CD14-positive monocyte (primary cell): ENCODE data around the gene WDR70. TPM values are rescaled to one million over a fixed set of nuclear protein-coding genes. Genes with fewer than 3 reads are reported as not detected.

ENCODE experiments used
- DNase-seq, 3 donors: peaks; one replicate each; pipeline ENCODE4 v3.0.0-alpha.2; 2011 to 2022
- H2AFZ ChIP-seq: 2 replicates; pipeline ENCODE4 v1.6.0; 2012; ENCODE audit warnings: mild to moderate bottlenecking, low read depth, low read length, inconsistent platforms; ENCODE audit not compliant: insufficient read depth, poor library complexity, severe bottlenecking
- H3K27ac ChIP-seq, 2 donors: 1 replicate in 1 of 2; 2 replicates in 1 of 2; pipeline ENCODE4 v1.5.1; 2012 to 2013; ENCODE audit warnings: low read length in 2 of 2, control low read depth in 1 of 2, inconsistent platforms in 1 of 2, low read depth in 1 of 2, mild to moderate bottlenecking in 1 of 2
- H3K27me3 ChIP-seq, 2 donors: one replicate each; pipeline versions ENCODE4 v1.6.0 to v1.6.1; 2011 to 2013; ENCODE audit warnings: low read length in 2 of 2; ENCODE audit not compliant: control insufficient read depth in 2 of 2, insufficient read depth in 2 of 2
- H3K36me3 ChIP-seq, 2 donors: replicated peaks in 1 of 2; 1 replicate in 1 of 2; 2 replicates in 1 of 2; pipeline versions ENCODE4 v1.5.1 to v1.6.1; 2012 to 2013; ENCODE audit warnings: low read length in 2 of 2, control low read depth in 1 of 2, inconsistent platforms in 1 of 2, mild to moderate bottlenecking in 1 of 2; ENCODE audit not compliant: insufficient read depth in 2 of 2, control insufficient read depth in 1 of 2
- H3K4me1 ChIP-seq, 2 donors: 1 replicate in 1 of 2; 2 replicates in 1 of 2; pipeline versions ENCODE4 v1.5.1 to v1.6.1; 2012 to 2013; ENCODE audit warnings: low read length in 2 of 2, control low read depth in 1 of 2, inconsistent platforms in 1 of 2, mild to moderate bottlenecking in 1 of 2, moderate library complexity in 1 of 2; ENCODE audit not compliant: insufficient read depth in 2 of 2, control insufficient read depth in 1 of 2
- H3K4me2 ChIP-seq: replicated peaks from 2 replicates; pipeline ENCODE3; 2012; ENCODE audit warnings: low read length, moderate library complexity, mild to moderate bottlenecking; ENCODE audit not compliant: poor library complexity, severe bottlenecking; ENCODE audit errors: extremely low read depth
- H3K4me3 ChIP-seq, 3 experiments: fragments of 200-600 bp in 1 of 3; sonication (generic) in 1 of 3; replicated peaks in 1 of 3; 1 replicate in 2 of 3; 2 replicates in 1 of 3; pipeline ENCODE4 v1.5.1; 2011 to 2013; ENCODE audit warnings: low read length in 3 of 3, mild to moderate bottlenecking in 3 of 3, control low read depth in 2 of 3, low read depth in 2 of 3, inconsistent platforms in 1 of 3, moderate library complexity in 1 of 3
- H3K79me2 ChIP-seq: 2 replicates; pipeline ENCODE4 v1.6.0; 2012; ENCODE audit warnings: mild to moderate bottlenecking, control low read depth, inconsistent platforms, low read length, moderate library complexity; ENCODE audit not compliant: insufficient read depth
- H3K9ac ChIP-seq: 2 replicates; pipeline ENCODE4 v1.6.0; 2017; ENCODE audit warnings: low read length, mild to moderate bottlenecking; ENCODE audit not compliant: insufficient read depth, poor library complexity, severe bottlenecking
- H3K9me3 ChIP-seq, 2 donors: replicated peaks in 1 of 2; 1 replicate in 1 of 2; 2 replicates in 1 of 2; pipeline versions ENCODE4 v1.5.1 to v1.6.1; 2012 to 2013; ENCODE audit warnings: low read length in 2 of 2, control low read depth in 1 of 2; ENCODE audit not compliant: control insufficient read depth in 1 of 2, insufficient read depth in 1 of 2
- H4K20me1 ChIP-seq: 2 replicates; pipeline ENCODE4 v1.6.0; 2012; ENCODE audit warnings: mild to moderate bottlenecking, low read length, control low read depth, moderate library complexity; ENCODE audit not compliant: insufficient read depth
- H3K27ac Mint-ChIP-seq, 7 donors: one replicate each; pipeline ENCODE4 v1.8.0; 2020; ENCODE audit warnings: mild to moderate bottlenecking in 7 of 7, mixed read lengths in 7 of 7, moderate library complexity in 6 of 7, inconsistent platforms in 2 of 7
- H3K27me3 Mint-ChIP-seq, 3 donors: one replicate each; pipeline ENCODE4 v1.8.0; 2021 to 2022; ENCODE audit warnings: low read depth in 3 of 3, mild to moderate bottlenecking in 3 of 3, mixed read lengths in 3 of 3, moderate library complexity in 3 of 3, inconsistent platforms in 1 of 3
- H3K36me3 Mint-ChIP-seq, 2 donors: one replicate each; pipeline ENCODE4 v1.8.0; 2020; ENCODE audit warnings: mixed read lengths in 2 of 2, inconsistent platforms in 1 of 2, mild to moderate bottlenecking in 1 of 2
- H3K4me1 Mint-ChIP-seq: one replicate; pipeline ENCODE4 v1.8.0; 2020; ENCODE audit warnings: mild to moderate bottlenecking, mixed read lengths
- H3K4me3 Mint-ChIP-seq, 2 donors: one replicate each; pipeline ENCODE4 v1.8.0; 2020; ENCODE audit warnings: mild to moderate bottlenecking in 2 of 2, mixed read lengths in 2 of 2, moderate library complexity in 1 of 2
- H3K9me3 Mint-ChIP-seq, 7 donors: one replicate each; pipeline ENCODE4 v1.8.0; 2020 to 2022; ENCODE audit warnings: mixed read lengths in 7 of 7, mild to moderate bottlenecking in 6 of 7, moderate library complexity in 6 of 7, inconsistent platforms in 2 of 7
- CTCF ChIP-seq: fragments of 200-600 bp; IDR thresholded peaks from one replicate; pipeline ENCODE4 v1.8.0; 2022; ENCODE audit warnings: antibody characterized with exemption, mild to moderate bottlenecking
- WGBS: methylation state at CpG from one replicate; pipeline ENCODE4 v1.1.5; 2013; ENCODE audit warnings: missing lambda C conversion rate; ENCODE audit not compliant: insufficient coverage; 5-methylcytosine and 5-hydroxymethylcytosine counted together
- intact Hi-C, 2 donors: fragments of 100-400 bp; cut with micrococcal nuclease; formaldehyde crosslinking; loops; one replicate each; pipeline versions ENCODE4 v1.15.0 to v1.15.1; 2023
- polyA plus RNA-seq, 3 donors: library from polyadenylated mRNA; depleted of rRNA in 1 of 3; unstranded in 2 of 3; stranded (reverse) in 1 of 3; fragments of 300-500 nt in 2 of 3; fragments of >200 nt in 1 of 3; fragmentation: Illumina TruSeq in 2 of 3; gene quantifications; 1 replicate in 2 of 3; 2 replicates in 1 of 3; pipeline ENCODE4 v1.2.3, GENCODE V29; 2012 to 2021

WDR70 gene
- polyA plus RNA-seq, 3 donors: 13.1 to 21.0 (median 19.1) TPM

- 48% methylated on average over 3 of the region's 8 CpGs for WGBS
- Histone ChIP-seq H3K27me3 (no peaks in the 10 kb centered on the region), H4K20me1 (no peaks in the 10 kb centered on the region), H3K9me3 (no peaks in the 10 kb centered on the region), H3K79me2 (no peaks in the 10 kb centered on the region), H3K4me1 (peaks cover 17 to 22% of the 10 kb centered on the region in 2 donors), H3K27ac (no peak overlapping the region), H3K4me3 (no peak overlapping the region), H3K9ac (no peak overlapping the region), H3K4me2 (no peak overlapping the region), H3K36me3 (peaks cover 0 to 5% of the 10 kb centered on the region in 2 donors), H2AFZ (no peak overlapping the region)
- no peaks in the 10 kb centered on the region for H3K27me3 Mint-ChIP-seq
- H3K9me3 Mint-ChIP-seq: no peaks in the 10 kb centered on the region
- peaks cover 26% of the 10 kb centered on the region for H3K4me1 Mint-ChIP-seq
- no peak for TF ChIP-seq CTCF
- H3K36me3 Mint-ChIP-seq: peaks cover 13 to 20% of the 10 kb centered on the region in 2 donors
- intact Hi-C loops: no loop called here
- peak overlapping the region in 2 of 7 donors; percentile 0 to 34 for H3K27ac Mint-ChIP-seq
- no peak for DNase-seq
- no peak overlapping the region for H3K4me3 Mint-ChIP-seq
Measured at GRCh38 chr5:37717613-37718431, 338.7 kb downstream of the WDR70 start.

GRCh38 chr5:37720550-37720952 is 341.4 kb downstream of the WDR70 start:
- Histone ChIP-seq H3K4me1 (peaks cover 23 to 28% of the 10 kb centered on the region in 2 donors), H3K4me3 (no peak overlapping the region), H2AFZ (no peak overlapping the region), H3K79me2 (no peaks in the 10 kb centered on the region), H4K20me1 (no peaks in the 10 kb centered on the region), H3K27ac (no peak overlapping the region), H3K9me3 (no peaks in the 10 kb centered on the region), H3K9ac (no peak overlapping the region), H3K4me2 (no peak overlapping the region), H3K36me3 (peaks cover 0 to 18% of the 10 kb centered on the region in 2 donors), H3K27me3 (no peaks in the 10 kb centered on the region)
- no peaks in the 10 kb centered on the region for H3K27me3 Mint-ChIP-seq
- DNase-seq: no peak
- H3K4me3 Mint-ChIP-seq: no peak overlapping the region
- WGBS: 100% methylated on average over 2 of the region's 2 CpGs
- H3K27ac Mint-ChIP-seq: peak overlapping the region in 3 of 7 donors; percentile 25 to 53 (median 27)
- H3K9me3 Mint-ChIP-seq: no peaks in the 10 kb centered on the region
- intact Hi-C loops: no loop called here
- H3K36me3 Mint-ChIP-seq: peaks cover 24 to 25% of the 10 kb centered on the region in 2 donors
- no peak for TF ChIP-seq CTCF
- peaks cover 30% of the 10 kb centered on the region for H3K4me1 Mint-ChIP-seq
